NCI-H146 treated with DMSO at 0.1 percent for 48 hours (cell line): Measurements from ENCODE around the gene EFCAB11.

Experiments
- DNase-seq: peaks from one replicate; lab custom pipeline; 2025; ENCODE audit not compliant: unreplicated experiment; lab: John Stamatoyannopoulos, UW

EFCAB11 gene, protein sequence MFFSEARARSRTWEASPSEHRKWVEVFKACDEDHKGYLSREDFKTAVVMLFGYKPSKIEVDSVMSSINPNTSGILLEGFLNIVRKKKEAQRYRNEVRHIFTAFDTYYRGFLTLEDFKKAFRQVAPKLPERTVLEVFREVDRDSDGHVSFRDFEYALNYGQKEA

DNA sequence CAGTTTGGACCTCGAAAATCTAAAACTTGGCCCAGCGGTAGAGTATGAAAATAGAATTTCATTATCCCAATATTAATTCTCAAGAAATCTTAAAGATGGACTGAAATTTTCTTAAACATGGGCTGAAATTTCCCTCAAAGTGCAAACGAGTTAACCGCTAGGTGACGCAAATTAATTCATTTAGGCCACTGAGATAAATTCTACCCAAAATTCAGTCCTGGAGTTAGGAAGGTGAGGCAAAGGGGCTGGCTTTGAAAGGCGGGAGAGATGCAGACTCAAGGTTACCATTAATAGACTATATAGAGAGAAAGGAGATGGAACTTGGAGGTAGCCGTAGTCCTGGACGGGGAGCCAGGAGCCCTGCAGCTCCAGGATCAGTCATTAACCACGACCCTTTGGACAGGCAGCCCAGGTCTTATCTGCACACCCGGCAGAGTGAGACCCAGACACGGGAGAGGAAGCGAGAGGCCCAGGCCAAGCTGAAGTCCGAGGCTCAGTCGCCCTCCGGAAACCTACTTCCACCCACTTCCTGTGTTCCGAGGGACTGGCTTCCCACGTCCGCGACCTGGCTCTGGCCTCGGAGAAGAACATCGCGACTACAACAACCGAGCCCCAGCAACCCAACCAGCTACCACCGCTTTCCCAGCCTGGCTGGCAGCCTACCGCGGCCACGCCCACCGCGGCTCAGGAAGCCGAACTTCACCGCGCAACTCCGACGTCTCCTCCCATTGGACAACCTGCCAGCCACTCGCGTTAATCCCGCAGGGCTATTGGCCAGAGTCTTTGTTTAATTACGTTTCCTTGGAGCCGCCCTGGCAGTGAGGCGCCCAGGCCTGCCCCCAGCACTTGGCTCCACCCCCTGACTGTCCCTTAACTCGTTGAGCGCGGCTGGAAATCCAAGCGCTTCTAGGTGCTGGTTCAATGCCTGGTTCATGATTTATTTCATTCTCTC lies at the start of gene EFCAB11:
EFCAB11 (minus strand) TSS at position 661 of the 952 bp plus-strand sequence; CDS start at position 591, 70 bp downstream.
- peak; percentile 99 for DNase-seq

DNA sequence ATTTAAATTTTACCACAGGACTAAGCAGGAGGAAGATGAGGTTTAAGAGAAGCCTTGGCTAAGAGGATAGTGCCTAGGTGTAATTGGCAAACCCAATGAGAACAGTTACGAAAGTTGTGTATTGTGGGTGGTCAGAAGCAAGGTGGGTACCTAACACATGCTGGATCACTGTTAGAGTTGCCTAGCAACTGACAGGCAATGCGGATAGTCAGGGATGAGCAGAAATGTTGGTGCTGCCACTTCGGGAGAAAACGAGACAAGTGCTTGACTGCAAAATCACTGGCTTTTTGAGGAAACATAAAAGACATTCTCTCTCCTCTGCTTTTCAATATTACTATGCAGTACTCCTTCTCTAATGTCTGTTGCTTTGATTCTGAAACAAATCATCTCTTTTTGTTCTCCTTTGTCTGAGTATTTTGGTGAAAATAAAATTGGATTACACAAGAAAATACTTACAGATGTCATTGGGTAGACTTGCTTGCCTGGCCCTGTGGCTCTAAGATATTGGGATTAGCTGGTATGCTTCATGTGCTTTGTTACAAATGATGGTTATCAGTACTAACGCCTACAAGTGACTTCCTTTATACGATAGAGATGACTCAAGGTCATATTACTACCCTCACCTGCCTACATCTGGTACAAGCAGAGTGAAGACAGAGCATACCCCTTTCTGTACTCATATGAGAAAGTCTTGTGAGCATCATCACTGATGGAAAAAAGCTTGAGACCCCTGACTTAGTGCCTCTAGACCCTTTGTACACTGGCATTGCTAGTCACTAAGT lies 49.2 kb upstream of the EFCAB11 start:
- DNase-seq: no peak

DNA sequence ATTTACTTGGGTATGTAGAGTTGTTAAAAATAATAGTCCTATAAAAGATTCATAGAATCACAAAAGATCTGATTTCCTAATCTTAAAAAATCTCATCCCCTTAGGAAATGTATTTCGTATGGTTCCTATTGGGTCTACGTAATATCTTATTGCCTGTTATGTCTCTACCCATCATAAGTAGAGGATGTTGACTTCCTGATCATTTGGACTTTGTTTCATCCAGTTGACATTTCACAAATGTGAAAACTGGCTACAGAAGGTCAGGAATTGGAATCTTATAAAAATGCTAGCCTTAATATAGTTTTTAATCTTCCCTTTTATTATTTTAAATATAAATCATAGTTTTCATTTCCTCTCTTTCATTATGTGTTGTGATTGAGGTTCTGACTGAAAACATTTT lies 46.4 kb upstream of the EFCAB11 start:
- DNase-seq: no peak

DNA sequence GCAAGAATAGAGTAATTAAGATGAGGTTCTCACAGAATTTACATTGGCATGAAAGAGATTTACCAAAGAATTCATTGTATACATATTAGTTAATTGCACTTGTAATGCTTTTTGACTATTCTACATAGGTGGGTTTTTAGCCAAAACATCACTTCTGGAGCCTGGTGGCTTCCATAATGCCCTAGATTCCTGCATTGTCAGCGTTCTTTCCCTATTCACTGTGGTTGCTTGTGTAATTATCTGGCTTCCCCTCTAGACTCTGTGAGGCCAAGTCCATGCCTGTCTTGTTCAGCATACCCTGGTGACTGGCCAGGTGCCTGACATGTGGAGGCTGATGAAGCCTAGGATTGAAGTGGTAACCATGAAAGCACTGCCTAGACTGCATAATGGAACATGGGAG lies 42.4 kb upstream of the EFCAB11 start:
- no peak for DNase-seq

DNA sequence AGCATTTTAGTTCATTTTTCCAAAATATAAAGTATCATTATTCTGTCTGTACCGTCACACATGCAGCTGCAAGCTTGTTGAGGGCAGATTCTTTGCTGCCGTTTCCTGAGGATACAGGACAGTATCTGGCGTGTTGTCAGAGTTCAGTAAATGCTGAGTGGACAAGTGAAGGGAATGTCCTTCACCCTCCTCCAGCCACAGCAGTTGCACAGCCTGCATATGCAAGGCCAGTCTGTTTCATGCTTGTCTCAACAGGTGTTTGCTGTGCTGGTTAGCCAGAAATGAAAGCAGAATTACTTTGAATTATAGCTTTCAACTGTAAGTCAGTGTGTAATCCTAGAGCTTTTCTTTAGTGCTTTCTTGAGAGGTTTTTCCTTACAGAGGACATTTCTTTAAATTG lies 37.7 kb upstream of the EFCAB11 start:
- no peak for DNase-seq

DNA sequence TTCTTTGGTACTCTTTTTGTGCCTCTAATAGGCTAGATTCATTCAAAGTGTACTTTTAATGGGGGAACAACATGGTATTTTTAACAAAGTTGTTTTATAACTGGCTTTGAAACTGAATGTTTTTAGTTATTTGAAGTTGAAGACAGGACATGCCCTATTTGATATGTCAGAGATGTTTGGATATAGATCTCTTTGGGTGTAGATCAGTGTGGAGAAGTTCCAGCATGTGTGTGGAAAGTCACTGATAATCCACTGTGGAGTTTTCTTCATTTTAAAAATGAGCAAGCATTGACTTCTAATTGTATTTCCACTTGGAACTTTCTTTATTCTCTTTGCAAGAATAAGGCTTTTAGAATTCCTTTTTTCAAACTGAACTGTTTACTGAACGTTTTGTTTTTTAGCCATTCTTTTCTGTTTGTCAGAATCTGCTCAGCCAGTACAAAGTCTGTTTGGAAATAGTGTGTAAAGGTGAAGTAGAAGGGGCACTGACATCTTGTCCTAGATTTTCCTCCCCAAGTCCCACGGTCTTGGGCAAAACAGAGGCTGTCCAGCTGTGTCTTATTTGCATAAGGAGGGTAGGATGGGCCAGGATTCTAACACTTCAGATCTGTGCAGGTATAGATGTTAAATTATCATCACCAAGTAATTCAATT lies 36.2 kb upstream of the EFCAB11 start:
- no peak for DNase-seq

DNA sequence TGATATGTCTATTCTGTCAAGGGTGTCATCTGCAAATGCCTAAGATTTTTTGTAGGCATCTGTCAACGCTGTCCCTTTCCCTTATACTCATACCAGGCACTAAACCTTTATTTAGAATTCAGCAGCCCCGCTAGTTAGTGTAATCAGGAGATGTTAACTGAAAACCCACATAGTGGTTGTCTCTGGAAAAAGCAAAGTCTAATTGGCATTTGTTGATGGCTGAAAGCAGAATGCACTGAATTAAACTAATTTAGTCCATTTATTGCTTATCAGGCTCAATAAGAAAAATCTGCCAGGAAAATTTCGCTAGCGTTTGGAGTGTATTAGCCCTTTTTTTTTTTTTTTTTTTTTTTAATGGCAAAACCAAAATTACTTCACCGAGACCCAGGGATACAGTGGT lies 35.7 kb upstream of the EFCAB11 start:
- DNase-seq: no peak

DNA sequence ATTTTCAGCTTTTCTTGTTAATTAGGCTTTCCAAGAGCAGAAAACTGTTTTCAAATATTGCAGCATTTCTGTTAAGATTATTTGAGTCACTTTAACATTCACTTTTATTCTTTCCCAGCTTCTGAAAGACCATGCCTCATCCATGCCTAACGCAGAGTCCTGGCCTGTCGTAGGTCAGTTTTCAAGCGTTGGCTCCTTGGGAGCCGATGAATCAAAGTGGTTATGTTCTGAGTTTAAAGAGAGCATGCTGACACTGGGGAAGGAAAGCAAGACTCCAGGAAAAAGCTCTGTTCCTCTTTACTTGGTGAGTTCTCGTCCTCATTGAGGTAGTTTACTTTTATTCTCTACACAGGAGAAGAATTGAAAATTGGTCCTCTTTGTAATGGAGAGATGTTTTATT lies 34.3 kb upstream of the EFCAB11 start:
- no peak for DNase-seq

DNA sequence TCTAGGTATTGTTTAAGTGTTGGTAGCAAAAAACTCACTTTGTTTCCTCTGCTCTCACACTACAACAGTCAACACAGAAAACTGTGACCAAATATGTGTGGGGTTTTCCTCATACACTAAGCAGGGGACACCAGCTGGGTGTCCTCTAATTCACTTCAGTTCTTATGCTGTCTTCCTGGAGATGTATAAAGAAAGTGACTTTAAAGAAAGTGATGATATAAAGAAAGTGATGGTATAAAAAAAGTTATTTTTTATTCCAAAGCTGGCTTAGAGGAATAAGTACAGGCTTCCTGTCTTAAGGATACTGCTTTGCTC lies 32.6 kb upstream of the EFCAB11 start:
- DNase-seq: no peak

DNA sequence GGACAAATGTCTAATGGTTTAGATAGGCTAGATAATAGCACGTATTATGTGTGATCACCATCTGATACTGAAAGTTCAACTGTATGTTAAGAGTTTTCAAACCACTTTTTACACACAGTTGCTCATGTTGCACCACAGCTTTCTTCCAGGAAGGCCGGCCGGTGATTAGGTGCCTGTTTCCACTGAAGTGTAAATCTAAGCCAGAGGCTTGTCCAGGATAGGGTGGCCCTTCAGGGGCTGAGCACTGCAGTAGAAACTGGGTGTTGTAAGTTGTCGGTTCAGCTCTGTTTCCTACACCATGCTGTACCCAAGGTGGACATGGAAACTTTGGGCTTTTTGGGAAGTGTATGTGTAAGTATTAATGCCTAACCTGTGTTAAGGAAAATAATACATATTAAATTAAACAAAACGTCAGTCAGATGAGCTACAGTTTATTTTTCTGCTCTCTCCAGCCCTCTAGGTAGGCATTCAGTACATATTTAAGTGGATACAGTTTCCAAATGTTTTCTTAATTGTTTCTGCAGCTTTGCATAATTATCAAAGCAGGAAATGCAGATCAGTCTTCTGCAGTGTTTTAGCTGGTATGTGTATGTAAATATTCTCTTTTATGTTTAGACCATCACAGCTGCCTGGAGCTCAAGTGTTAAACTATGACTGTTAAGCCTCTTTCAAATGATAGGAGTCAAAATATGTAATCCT lies 32.1 kb upstream of the EFCAB11 start:
- DNase-seq: no peak

DNA sequence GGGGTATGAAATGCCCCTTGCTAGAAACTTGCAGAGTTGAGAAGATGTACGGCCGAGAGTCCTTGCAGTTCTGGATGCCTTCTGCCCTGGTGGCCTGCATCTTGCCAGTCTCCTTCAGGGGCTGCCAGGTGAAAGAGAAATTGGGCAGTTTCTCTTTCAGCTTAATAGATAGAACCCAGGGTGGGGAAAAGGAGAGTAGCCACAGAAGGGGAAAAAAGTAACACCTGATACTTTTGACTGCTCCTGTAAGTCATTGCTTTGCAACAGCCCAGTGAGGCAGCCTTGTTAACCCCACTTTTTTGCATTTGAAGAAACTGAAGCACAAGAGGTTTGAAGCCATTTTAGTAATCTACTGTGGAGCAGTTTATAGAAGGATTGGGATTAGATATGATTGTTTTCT lies 28.8 kb upstream of the EFCAB11 start:
- no peak for DNase-seq

DNA sequence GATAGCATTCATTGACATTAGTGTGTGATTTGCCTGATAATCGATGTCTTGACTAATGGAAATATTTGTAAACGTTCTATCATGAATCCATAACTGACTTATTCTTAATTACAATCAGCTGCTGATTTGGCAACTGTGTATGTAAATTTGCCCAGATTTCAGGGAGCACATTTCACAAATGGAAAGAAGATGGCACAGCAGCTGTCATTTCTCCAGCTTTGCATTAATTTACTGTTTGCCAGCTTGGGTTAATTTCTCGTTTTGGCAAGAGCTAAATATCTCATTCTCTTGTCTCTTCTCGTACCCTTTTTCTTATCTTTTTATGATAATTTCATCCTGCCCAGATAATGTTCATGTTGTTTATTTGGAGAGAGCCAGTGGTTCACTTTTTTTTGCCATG lies 24.1 kb upstream of the EFCAB11 start:
- no peak for DNase-seq

DNA sequence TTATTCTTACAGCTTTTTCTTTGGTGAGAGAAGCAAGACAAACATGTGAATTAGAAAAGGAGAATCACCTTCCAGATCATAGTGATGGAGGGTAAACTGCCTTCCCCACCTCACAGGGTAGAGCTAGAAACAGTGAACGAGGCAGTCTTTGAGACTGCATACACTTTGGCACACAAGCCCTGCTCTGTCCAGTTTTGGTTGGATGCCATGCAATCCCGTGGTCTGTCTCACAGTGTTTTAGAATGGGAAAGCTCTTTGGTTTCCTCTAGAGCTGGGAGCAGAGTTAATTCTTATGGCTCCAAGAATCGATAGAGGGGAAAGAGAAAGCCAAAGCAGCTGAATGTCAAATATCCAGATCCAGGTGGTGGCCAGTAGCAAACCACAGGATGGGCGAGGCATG lies 23.1 kb upstream of the EFCAB11 start:
- DNase-seq: no peak

DNA sequence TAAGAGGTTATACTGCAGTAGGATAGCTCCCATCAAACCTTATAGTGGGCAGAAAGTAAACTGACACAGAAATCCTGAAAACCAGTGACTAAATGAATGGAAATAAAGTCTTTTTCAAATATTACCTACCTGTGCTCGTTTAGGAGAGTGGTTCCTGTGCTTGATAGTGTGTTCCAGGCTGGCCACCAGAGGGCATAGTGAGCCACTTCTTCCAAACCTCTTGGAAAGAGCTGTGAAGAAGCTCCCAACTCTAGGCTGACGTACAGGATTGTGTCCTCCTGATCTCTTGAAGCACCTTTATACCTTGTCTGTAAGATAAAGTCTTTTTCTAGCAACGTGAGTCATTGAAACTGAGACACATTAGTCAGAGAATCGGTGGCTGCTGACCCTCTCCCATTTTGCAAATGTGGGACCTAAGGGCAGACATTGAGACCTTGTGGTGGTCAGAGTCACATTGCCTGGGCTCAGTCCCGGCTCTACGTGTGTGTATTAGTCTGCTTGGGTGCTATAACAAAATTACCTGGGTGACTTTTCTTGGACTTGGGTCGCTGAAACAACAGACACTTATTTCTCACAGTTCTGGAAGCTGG lies 18.8 kb upstream of the EFCAB11 start:
- DNase-seq: peak; percentile 43

DNA sequence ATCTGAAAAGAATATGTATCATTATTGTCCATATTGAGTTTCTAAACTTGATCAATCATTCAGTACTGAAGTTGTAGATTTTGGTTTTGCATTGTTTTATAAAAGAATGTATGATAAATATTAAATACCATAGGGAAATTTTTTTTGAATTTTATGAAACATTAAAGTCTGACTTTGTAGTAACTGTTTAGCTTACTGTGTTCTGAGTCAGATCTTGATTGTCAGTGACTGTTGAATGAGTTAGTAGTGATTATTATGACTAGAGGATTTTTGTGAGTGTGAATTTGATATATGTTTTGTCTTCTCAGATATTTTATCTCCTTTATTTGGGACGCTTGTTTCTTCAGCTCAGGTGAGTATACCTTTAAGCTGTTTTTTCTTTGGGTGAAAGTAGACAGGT lies 11.3 kb upstream of the EFCAB11 start:
- no peak for DNase-seq

DNA sequence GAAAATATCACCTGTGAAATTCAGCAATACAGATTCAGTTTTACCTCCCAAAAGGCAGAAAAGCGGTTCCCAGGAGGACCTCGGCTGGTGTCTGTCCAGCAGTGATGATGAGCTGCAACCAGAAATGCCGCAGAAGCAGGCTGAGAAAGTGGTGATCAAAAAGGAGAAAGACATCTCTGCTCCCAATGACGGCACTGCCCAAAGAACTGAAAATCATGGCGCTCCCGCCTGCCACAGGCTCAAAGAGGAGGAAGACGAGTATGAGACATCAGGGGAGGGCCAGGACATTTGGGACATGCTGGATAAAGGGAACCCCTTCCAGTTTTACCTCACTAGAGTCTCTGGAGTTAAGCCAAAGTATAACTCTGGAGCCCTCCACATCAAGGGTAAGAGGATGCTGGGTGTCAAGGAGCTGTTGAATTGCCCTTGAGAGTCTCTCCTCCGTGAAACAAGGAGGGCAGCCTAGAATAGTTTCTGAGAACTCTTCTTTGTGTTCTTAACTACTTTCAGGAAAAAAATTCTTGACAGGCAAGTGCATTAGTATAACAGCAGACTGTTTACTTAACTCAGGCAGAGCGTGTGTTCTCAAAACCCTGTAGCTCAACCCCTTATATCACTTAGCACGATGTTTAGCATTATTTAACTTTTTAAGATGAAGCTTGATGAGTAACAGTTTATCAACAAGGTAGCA lies 8.9 kb upstream of the EFCAB11 start:
- DNase-seq: no peak

DNA sequence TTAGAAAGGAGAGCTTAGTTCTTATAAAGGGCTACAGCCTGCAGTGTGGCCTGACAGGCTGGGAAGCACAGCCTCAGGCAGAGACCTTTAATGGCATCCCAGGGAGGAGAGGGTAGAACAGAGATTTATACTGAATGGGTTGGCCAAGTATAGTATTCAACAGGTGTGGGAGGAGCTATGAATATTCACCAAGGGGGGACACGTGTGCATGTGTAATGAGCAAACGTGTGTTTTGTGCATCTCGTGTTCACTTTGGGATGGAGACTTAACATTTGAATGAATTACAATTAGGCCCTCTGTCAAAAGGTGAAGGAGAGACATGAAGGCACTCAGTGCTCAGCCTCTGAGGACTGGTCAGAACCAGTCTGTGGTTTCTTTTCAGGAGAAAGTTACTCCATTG lies 6.4 kb upstream of the EFCAB11 start:
- DNase-seq: no peak

DNA sequence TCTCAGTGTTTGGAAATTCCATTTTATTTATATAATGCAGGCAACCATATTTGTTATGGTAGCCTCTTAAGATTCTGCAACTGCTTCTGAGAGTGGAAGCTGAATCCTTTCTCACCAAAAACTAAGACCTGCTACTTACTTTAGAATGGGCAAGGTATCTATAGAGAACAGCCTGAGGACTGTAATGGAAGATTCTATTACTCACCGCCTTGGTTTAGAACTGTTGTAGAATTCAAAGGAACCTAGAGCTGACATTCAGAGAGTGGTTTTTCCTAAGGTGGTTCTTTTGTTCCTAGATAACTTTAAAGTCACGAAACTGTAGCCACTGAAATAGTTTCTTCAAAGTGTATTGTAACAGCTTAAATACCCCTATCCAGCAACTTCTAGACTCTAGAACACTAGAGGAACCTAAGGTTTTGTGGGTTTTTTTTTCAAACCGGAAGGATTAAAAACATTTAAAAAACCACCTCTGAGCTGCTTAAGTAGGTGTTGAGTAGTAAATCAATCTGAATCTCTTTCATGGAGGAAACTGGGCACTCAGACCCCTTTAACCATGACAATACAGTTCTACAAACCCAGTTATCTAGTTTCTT lies 5.4 kb upstream of the EFCAB11 start:
- DNase-seq: no peak

DNA sequence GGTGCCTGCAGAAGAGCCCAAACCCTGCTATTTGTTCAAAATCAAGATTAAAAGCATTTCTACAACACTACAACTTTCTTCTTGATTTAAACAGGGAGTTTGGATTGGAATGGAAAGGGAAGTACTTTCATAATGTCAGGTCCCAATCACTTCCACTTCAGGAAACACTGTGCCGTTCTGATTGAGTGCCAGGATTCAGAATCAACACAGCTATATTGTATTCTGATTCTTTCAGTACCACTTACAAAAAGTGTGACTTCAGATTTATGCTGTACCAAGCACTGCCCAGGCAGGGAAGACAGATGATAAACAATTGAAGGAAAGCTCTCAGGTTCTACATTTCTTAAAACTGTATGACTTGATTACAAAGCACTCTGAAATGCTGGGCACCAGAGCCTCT lies 4.4 kb upstream of the EFCAB11 start:
- no peak for DNase-seq

DNA sequence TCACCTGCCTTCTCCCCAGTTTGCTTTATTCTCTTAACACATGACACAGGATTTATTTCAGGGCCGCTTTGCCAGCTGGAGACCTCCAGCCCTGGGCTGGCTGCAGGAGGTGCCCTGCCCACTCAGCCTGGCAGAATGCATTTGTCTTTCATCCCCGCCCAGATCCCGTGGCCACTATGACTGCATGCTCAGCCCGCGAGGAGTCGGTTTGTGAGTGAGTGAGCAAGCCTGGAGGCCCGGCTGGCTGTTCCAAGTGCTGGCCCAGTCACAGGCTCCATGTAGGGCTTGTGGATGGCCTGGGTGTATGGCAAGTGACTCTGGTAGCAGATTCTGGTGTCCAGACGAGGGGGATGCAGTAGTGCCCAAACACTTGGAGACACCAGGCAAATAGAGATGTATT lies 3.3 kb upstream of the EFCAB11 start:
- DNase-seq: no peak
